ENCODE measurements around the gene IL17A. TPM values are rescaled to one million over a fixed set of nuclear protein-coding genes. Genes with fewer than 3 reads are reported as not detected.
A peak's percentile ranks its signal among the peaks of the same experiment; 100 is the strongest.

Gene IL17A
- total RNA-seq = not detected
- polyA plus RNA-seq = not detected
- long read RNA-seq, donor 1 = 0 reads
- long read RNA-seq, donor 2 = 0 reads

- DNase-seq (no peak), ATAC-seq (no peak)
- WGBS, 3 donors = 95% methylated on average over 7 of the region's 7 CpGs
Observed at GRCh38 chr6:52186075-52186474, at the start of gene IL17A. IL17A (plus strand) TSS chr6:52186375; CDS start chr6:52186432, 57 bp downstream.

DNA sequence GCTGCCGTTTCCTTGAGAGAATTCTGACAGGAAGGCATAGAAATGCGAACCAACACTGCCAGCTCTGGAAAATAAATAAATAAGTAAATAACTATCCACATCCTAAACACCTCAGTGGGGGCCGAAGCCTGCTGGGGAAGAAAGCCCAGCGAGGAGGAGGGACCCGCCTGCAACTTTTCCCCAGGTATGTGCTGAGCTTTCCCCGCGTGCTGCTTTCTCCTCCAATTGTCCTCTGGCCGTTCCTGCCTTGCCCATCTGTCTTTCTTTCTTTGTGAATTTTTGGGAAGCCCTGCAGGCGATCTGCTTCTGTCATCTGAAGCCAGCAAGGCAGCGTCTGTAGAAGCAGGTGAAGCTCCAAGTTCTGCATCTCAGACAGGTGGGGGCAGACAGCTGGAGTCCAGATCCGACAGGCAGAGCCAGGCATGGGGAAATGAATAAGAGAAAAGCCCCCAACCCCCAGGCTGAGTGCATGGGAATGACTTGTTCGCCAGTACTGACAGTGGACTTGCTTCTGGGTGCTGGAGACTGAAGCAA, 49.2 kb upstream of the IL17A start:
- ATAC-seq (peak in 3 of 4 donors; percentile 15 to 23 (median 21)), DNase-seq (no peak)
- Histone ChIP-seq H3K9me3 (no peaks in the 10 kb centered on the region), H3K27ac (peak overlapping the region; percentile 81), H3K4me3 (peak overlapping the region; percentile 80), H3K4me1 (peaks cover 2% of the 10 kb centered on the region), H3K27me3 (ENCODE audit: insufficient read depth in 3 of 3, low read length in 2 of 3) (no peaks in the 10 kb centered on the region), H3K36me3 (ENCODE audit: insufficient read depth in 1 of 2, low read depth in 1 of 2) (peaks cover 0 to 33% of the 10 kb centered on the region in 2 donors)
- 30 to 37% (median 30%) methylated on average over 12 of the region's 12 CpGs for WGBS, 3 donors
- intact Hi-C loops (cut with DNase I) = loop anchor here in 1 of 2 donors (1.0 kb wide), 1 partner anchor 29 kb away; no protein-coding TSS in a partner anchor
- TF ChIP-seq CTCF (IDR thresholded peaks at IDR 0.05) = no peak

More at GRCh38 chr6:52186075-52186474, at the start of gene IL17A:
- no peaks in the 10 kb centered on the region for H3K4me1 ChIP-seq
- TF ChIP-seq CTCF (IDR thresholded peaks at IDR 0.05) = no peak
- no peaks in the 10 kb centered on the region for H3K36me3 ChIP-seq (ENCODE audit: insufficient read depth in 1 of 2, low read depth in 1 of 2)
- intact Hi-C loops (cut with DNase I) = no loop called here
- H3K4me3 ChIP-seq = no peak within 1 kb of the TSS
- no peaks in the 10 kb centered on the region for H3K27me3 ChIP-seq (ENCODE audit: insufficient read depth in 3 of 3, low read length in 2 of 3)
- H3K27ac ChIP-seq = no peak within 1 kb of the TSS
- H3K9me3 ChIP-seq = no peaks in the 10 kb centered on the region

DNA sequence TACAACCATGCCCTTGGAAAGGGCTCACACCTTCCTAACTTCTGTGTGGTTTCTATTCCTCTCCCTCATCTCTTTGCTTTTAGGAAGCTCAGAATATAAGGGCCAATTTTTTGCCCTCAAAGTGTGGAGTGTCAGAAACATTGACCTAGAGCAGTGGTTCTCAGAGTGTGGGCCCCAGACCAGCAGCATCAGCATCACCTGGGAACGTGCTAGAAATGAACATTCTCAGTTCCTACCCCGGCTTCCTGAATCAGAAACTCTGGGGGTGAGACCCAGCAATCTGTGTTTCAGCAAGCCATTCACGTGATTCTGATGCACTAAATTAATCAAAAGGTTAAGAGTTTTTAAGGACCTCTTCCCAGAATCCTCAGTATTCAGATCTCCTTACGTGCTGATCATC, 47.9 kb upstream of the IL17A start:
- peak overlapping the region; percentile 81 for H3K27ac ChIP-seq
- intact Hi-C loops (cut with DNase I) = no loop called here
- H3K27me3 ChIP-seq (ENCODE audit: insufficient read depth in 3 of 3, low read length in 2 of 3) = no peaks in the 10 kb centered on the region
- peak overlapping the region; percentile 80 for H3K4me3 ChIP-seq
- WGBS, 3 donors = 30 to 62% (median 45%) methylated on average over 4 of the region's 4 CpGs
- no peak for TF ChIP-seq CTCF (IDR thresholded peaks at IDR 0.05)
- H3K9me3 ChIP-seq = no peaks in the 10 kb centered on the region
- H3K4me1 ChIP-seq = peaks cover 2% of the 10 kb centered on the region
- ATAC-seq = no peak
- H3K36me3 ChIP-seq (ENCODE audit: insufficient read depth in 1 of 2, low read depth in 1 of 2) = peaks cover 0 to 46% of the 10 kb centered on the region in 2 donors
- DNase-seq = no peak

- no peaks in the 10 kb centered on the region for H3K27me3 ChIP-seq (ENCODE audit: insufficient read depth in 3 of 3, low read length in 2 of 3)
- peak; percentile 22 to 49 (median 30) for ATAC-seq
- no peaks in the 10 kb centered on the region for H3K9me3 ChIP-seq
- WGBS, 3 donors = 7 to 15% (median 12%) methylated on average over 3 of the region's 3 CpGs
- H3K4me1 ChIP-seq = peaks cover under 1% of the 10 kb centered on the region
- TF ChIP-seq CTCF (IDR thresholded peaks at IDR 0.05) = no peak
- H3K36me3 ChIP-seq (ENCODE audit: insufficient read depth in 1 of 2, low read depth in 1 of 2) = peaks cover 0 to 65% of the 10 kb centered on the region in 2 donors
- DNase-seq = no peak
- intact Hi-C loops (cut with DNase I) = loop anchor here in 1 of 2 donors (5.0 kb wide), 1 partner anchor 53 kb away; the partner anchor contains the start of gene PKHD1
- peak overlapping the region; percentile 81 for H3K27ac ChIP-seq
- peak overlapping the region; percentile 80 for H3K4me3 ChIP-seq
Observed at GRCh38 chr6:52139985-52140680, 46.0 kb upstream of the IL17A start.

Data from psoas muscle (tissue), 8 donors.